Activated effector memory CD4-positive, alpha-beta T cell treated with Interleukin-2 at 50 U/mL for 16 hours (primary cell): Measurements from ENCODE around the gene GEMIN2.
A peak's percentile ranks its signal among the peaks of the same experiment; 100 is the strongest.
"Not testable (repeated sequence)": the region's sequence is repeated elsewhere in the genome, so short reads cannot be mapped to it uniquely, and the experiment has no call there.

Experiments
- DNase-seq: peaks from one replicate; pipeline ENCODE4 v3.0.0-alpha.2; 2020

Gene GEMIN2

DNA sequence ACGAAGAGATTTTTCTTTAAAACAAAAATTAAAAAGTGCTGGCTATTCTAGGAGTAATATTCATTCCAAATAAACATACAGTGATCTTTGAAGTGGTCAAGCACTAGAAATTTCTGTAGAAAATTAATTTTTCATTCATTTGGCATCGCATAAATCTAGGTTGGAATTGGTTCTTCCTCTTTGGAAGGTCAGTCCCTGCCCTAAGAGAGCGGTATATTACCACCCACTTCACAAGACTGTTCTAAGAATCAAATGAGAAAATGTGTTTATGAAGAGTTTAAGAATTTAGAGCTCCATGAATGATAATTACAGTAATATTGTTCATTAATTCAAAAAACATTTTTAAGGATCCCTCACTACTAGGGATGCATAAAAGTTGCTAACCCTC, 444 bp upstream of the GEMIN2 start:
- DNase-seq: no peak

DNA sequence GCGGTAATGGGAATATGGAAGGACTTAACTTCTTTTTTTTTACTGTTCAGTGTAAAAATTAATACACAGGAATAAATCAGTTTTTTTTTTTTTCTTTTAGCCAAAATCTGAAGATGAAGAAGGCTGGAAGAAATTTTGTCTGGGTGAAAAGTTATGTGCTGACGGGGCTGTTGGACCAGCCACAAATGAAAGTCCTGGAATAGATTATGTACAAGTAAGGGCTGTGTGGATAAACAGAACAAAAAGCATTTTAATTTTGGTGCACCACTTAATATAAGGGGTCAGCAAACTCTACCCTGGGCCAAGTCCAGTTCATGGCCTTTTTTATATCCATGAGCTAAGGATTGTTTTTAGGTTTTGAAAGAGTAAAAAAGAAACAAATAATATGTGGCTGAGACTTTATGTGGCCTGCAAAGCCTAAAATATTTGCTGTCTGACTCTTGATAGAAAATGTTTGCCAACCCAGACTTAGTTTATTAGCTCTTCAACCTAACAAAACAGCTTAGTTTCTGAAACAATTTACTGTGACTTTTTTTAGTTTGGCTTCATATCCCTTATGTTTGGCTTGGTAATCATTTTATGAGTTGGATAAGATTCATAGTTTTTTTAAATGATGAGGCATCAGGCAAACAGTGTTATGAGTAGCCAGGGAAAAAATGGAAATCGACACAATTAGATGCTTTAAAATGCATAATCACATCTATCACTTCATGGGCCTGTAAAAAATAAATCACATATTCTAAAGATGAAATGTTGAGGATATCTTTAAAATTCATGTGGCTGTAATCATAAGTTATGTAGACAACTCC, 8.4 kb downstream of the GEMIN2 start:
- DNase-seq: no peak

DNA sequence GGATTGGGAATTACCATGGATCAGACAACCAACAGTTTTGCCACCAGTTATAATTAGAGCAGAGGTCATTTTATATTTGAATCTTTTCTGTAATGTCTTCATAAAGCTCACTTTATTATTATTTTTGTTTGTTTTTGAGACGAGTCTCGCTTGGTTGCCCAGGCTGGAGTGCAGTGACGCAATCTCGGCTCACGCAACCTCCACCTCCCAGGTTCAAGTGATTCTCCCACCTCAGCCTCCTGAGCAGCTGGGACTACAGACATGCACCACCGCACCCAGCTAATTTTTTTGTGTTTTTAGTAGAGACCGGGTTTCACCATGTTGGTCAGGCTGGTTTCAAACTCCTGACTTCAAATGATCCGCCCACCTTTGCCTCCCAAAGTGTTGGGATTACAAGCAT, 23.7 kb downstream of the GEMIN2 start:
- DNase-seq: not testable (repeated sequence)

DNA sequence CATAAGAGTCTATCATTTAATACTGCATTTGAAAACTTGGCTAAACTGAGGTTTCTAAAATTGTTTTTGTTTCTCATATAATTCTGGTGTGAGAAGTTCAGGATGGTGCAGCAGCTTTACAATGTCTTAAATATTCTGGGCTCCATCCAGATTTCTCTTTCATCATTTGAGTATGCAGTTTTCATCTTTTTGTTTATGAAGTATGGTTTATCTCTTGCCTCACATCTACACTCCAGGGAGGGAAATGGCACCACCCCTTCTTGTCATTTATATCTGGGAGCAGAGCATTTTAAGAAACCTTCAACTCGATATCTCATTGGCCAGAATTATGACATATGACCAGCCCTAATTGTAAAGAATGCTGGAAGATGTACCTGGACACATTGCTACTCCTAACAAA, 24.3 kb downstream of the GEMIN2 start:
- DNase-seq: no peak

DNA sequence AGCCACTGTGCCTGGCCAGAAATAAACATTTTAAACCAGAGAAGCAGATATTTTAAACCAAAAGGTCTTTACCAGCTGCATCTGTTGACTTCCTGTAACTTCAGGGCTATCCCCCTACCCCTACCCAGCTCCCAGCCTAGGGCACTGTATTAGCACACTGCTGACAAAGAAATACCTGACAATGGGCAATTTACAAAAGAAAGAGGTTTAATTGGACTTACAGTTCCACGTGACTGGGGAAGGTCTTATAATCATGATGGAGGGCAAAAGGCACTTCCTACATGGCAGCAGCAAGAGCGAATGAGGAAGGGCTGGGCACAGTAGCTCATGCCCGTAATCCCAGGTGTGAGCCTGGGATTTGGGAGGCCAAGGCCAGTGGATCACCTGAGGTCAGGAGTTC, 26.0 kb downstream of the GEMIN2 start:
- no peak for DNase-seq

DNA sequence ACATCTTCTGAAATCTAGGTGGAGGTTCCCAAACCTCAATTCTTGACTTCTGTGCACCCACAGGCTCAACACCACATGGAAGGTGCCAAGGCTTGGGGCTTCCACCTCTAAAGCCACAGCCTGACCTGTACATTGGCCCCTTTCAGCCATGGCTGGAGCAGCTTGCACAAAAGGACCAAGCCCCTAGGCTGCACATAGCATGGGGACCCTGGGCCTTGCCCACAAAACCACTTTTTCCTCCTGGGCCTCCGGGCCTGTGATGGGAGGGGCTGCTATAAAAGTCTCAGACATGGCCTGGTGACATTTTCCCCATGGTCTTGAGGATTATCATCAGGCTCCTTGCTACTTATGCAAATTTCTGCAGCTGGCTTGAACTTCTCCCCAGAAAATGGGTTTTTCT, 27.5 kb downstream of the GEMIN2 start:
- DNase-seq: not testable (repeated sequence)

DNA sequence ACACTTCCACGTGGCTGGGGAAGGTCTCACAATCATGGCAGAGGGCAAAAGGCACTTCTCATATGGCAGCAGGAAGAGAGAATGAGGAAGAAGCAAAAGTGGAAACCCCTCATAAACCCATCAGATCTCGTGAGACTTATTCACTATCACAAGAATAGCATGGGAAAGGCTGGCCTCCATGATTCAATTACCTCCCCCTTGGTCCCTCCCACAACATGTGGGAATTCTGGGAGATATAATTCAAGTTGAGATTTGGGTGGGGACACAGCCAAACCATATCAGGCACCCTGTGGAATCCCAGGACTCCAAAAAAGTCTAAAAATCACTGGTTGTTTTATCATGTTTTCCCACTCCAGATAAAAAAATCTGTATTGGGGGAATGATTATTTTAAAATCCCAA, 29.1 kb downstream of the GEMIN2 start:
- DNase-seq: not testable (repeated sequence)

DNA sequence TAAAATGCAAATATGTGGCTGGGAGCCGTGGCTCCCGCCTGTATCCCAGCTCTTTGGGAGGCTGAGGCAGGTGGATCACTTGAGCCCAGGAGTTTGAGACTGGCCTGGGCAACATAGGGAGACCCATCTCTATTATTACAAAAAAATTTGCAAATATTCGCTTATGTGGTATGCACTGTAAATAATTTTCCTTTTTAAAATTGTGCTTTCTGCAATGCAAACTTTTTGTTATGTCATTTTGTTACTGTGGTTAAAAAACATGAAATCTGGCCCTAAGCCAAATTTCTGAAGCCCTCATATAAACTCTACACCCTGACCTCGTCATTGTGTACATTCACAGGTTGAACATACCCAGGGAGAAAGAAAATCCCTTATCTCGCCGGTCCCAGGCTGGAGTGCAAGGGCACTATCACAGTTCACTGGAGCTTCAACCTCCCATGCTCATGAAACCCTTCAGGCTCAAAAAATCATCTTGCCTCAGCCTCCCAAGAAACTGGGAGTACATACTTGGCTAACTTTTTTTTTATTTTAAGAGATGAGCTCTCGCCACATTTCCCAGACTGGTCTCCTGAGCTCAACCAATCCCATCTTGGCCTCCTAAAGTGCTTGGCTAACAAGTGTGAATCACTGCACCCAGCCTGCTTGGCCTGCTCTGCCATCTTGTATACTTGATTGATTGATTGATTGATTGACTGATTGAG, 31.3 kb downstream of the GEMIN2 start:
- no peak for DNase-seq

DNA sequence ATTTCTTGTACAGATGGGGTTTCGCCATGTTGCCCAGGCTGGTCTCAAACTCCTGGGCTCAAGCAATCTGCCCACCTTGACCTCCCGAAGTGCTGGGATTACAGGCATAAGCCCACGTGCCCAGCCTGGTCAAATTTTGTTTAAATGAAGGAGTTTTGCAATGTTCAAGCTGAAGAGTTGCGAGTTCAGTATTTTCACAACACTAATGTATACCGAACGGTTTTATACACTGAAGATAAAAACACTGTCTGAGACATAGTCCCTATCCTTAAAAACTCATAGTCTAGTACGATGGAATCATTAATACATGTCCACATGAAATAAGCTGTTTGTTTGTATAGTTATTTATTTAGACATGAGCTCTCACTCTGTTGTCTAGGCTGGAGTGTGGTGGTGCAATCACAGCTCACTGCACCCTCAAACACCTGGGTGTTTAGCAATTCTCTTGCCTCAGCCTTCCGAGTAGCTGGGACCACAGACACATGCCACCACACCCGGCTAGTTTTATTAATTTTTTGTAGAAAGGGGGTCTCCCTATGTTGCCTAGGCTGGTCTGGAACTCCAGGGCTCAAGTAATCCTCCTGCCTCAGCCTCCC, 40.6 kb downstream of the GEMIN2 start:
- DNase-seq: no peak

DNA sequence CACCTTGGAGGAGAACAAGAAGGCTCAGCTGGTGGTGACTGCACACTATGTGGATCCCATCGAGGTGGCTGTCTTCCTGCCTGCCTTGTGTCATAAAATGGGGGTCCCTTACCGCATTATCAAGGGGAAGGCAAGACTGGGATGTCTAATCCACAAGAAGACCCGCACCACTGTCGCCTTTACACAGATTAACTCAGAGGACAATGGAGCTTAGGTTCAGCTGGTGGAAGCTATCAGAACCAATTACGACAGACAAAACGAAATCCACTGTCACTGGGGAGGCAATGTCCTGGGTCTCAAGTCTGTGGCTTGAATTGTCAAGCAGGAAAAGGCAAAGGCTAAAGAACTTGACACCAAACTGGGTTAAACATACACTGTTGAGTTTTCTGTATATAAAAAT, 43.4 kb downstream of the GEMIN2 start:
- DNase-seq: no peak

DNA sequence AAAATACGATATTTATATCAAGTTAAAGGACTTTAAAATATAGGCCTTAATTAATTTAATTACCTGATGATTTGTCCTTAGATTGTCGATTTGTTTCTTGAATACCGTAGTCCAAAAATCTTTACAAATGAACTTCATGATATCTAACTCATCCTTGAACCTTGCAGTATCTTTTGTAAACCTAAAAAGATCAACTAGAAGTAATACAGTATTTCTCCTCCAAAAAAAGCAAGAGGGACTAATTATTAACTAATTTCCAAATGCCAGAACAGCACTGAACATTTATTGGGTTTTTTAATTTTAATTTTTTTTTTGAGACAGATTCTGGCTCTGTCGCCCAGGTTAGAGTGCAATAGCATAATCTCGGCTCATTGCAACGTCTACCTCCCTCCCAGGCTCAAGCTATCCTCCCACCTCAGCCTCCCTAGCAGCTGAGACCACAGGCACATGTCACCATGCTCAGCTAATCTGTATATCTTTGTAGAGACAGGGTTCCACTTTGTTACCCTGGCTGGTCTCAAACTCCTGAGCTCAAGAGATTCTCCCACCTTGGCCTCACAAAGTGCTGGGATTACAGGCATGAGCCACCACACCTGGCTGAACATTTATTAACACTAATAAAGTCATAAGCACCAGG, 44.2 kb downstream of the GEMIN2 start:
- DNase-seq: no peak

DNA sequence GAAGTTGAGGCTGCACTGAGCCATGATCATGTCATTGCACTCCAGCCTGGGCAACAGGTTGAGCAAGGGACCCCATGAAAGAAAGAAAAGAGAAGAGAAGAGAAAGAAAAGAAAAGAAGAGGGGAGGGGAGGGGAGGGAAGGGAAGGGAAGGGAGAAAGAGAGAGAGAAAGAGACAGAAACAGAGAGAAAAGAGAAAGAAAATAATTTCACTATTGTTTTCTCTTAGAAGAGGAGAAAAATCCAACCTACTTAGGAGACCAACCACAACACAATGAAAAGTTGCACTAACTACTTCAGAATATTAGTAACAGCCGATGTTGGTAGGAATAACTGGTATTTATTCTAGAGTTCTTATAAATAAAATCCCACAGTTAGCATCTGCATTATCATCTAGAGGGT, 46.4 kb downstream of the GEMIN2 start:
- no peak for DNase-seq

DNA sequence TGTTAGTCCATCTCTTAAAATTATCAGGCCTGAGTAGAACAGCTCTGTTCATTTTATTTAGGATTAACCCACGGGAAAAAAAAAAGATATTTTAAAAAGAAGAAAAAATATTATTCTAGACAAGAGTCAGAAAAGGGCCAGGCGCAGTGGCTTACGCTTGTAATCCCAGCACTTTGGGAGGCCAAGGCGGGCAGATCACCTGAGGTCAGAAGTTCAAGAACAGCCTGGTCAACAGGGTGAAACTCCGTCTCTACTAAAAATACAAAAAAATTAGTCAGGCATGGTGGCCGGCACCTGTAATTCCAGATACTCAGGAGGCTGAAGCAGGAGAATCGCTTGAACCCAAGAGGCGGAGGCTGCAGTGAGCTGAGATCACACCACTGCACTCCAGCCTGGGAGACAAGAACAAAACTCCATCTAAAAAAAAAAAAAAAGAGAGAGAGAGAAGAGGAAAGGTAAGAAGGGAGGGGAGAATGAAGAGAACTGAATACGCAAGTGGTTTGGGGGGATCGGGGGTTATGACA, 53.7 kb downstream of the GEMIN2 start:
- not testable (repeated sequence) for DNase-seq

DNA sequence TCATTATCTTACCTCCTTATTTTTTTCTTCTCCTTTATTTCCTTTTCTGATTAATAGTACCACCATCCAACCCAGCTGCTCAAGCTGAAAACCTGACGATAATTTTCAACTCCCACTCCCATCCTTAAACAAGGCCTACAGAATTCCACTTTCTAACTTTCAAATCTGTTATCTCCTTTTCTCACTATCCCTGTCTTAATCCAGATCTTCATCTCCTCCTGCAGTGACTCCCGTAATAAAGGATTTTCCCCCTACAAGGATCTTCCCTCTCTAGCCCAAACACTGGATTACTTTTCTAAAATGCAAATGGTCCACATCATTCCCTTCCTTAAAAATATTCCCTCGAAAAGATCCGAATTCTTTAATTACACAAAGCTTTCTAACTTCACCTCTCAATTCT, 54.5 kb downstream of the GEMIN2 start:
- no peak for DNase-seq

DNA sequence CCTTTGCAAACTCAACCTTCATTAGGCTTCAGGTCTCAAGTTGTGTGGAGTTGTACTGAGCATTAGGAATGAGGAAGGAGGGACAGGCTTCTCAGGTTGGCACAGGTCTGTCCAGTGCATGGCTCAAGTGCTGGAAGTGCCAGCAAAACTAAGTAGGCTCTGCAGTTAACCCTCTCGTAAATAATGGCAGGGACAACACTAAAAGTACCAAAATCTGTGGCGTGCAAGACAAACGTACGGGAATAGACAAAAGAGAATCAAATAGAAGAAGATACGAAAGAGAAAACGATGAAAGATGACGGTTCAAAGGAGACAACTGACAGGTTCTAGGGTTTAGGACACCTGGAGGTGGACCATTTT, 55.4 kb downstream of the GEMIN2 start:
- DNase-seq: no peak

DNA sequence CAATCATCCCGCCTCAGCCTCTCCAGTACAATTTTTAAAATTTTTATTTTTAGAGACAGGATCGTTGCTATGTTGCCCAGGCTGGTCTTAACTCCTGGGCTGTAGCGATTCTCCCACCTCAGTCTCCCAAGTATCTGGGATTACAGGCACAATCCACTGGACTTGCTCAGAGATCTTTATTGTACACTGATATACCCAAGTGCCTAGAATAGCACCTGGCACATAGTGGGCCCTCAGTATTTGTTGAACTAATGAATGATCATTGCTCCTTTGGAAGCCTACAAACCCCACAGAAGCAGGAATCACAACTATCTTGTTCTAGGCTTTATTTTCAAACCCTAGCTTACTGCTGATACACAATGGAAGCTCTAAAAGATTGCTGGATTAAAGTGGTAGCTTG, 59.1 kb downstream of the GEMIN2 start:
- no peak for DNase-seq

DNA sequence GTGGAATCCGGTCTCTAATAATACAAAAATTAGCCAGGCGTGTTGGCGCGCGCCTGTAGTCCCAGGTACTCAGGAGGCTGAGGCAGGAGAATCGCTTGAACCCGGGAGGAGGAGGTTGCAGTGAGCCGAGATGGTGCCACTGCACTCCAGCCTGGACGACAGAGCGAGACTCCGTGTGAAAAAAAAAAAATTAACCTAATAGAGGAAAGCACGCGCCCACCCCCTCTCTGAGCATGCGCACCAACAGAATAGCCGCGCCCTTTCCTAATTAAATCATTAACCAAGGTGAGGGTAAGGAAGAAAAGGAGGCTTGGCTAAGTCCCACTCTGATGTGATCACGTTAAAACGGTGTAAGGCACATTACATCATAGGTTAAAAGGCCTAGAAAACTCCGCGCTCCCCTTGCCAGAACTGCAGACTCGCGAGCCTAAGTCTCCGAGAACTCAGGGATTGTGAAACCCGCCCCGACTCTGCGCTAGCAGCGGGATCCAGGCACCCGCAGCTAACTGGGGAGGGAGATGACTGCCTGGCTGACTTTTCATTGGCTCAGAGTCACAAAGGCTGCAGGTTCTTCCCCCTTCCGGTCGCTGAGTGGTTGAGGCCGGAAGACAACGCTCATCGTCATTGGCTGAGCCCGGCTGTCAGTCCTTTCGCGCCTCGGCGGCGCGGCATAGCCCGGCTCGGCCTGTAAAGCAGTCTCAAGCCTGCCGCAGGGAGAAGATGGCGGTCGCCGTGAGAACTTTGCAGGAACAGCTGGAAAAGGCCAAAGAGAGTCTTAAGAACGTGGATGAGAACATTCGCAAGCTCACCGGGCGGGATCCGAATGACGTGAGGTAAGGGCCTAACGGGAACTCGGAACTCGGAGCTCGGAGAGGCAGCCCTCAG, 60.7 kb downstream of the GEMIN2 start, which contains the start of gene PNN:
Gene PNN, plus strand, starts transcription at position 695 of the 885 bp plus-strand sequence. Its CDS starts 26 bp downstream, at position 721.
- peak; percentile 97 for DNase-seq

DNA sequence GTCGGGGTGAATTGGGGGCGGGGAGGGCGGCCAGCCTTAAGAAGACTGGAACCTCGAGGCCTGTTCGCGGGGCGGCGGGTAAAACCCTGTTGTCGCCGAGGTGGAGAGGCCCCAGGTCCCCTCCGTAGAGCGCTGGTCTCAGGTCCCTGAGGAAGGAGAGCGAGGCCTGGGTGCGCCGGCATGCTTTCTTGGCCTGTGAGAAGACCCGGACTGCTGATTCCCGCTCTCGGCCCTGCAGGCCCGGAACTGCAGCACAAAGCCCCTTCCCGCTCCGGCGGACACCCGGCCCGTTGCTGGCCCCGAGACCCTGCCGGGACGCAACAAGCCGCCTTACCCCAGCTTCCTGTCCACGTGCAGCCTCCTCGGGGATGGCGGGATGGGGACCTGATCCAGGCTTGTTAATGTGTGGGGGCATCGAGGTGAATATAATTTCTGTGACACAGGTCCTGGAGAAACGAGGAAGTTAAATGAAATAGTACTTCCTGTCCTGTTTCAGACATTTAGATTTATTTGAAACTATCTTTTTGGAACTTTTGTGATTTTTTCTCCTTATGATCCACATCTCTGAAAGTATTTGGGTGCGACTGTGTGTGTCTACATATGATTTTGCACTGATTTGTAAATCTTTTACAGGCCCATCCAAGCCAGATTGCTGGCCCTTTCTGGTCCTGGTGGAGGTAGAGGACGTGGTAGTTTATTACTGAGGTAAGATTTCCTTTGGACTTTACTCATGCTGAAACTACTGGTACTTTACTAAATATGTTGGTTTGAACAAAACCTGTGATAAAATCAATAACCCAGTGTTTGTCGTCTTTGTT, 61.5 kb downstream of the GEMIN2 start:
- no peak for DNase-seq

DNA sequence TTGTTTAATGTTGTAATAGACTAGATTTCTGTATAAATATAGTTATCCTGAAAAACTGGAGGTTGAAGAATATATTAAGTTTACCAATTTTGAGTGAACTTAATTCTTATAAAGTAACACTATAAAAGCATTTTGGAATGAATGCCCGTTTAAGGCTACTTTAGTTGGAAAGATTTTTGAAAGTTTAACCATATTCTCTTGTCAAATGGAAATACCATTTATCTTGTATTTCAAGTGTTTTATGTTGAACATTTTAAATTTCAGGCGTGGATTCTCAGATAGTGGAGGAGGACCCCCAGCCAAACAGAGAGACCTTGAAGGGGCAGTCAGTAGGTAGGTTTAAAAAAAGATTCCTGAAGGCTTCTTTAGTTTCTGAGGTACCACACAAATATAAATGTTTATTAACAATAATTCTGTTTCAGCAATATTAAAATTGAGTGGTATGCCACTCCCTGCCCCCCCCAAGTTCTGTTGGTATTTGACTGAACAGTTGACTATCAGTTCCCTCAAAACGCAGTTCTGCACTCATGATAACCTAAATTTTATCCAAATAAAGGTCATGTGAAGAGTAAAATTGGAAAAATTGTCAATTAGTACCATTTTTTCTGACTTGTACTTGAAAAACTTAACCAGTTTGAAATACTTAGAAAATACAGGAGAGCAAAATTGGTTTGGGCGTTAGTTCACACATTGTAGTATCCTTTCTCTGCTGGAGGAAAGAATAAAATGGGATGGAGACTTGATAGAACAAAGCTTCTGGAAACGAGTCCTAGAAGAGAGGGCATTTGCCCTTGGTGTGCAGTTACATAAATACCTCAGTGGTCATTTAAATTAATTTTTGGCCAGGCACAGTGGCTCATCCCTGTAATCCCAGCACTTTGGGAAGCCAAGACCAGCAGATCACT, 62.4 kb downstream of the GEMIN2 start:
- no peak for DNase-seq

DNA sequence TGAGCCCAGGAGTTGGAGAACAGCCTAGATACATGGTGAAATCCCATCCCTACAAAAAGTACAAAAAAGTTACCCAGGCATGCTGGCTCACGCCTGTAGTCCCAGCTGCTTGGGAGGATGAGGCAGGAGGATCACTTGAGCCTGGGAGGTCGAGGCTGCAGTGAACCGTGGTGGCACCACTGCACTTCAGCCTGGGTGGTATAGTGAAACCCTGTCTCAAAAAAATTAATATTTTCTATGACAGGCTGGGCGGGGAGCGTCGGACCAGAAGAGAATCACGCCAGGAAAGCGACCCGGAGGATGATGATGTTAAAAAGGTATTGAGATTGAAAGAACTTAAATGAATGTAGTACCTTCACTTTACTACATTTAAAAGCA, 63.0 kb downstream of the GEMIN2 start:
- DNase-seq: no peak
